Measurements from ENCODE around the gene CHCHD10. TPM values are rescaled to one million over a fixed set of nuclear protein-coding genes. Genes with fewer than 3 reads are reported as not detected.
"Not testable (repeated sequence)": the region's sequence is repeated elsewhere in the genome, so short reads cannot be mapped to it uniquely, and the experiment has no call there.

CHCHD10 gene
- total RNA-seq, 2 donors from 2014 or later: 19.4 TPM; not detected in 1

GRCh38 chr22:23743303-23743705, 24.5 kb downstream of the CHCHD10 start:
- Histone ChIP-seq H3K27me3 (replicated peaks; ENCODE audit: insufficient read depth) (no peaks in the 10 kb centered on the region), H3K4me3 (no peak overlapping the region), H3K9me3 (no peaks in the 10 kb centered on the region), H3K4me1 (ENCODE audit: control insufficient read depth in 1 of 2, low read depth in 2 of 2) (peaks cover 0 to 21% of the 10 kb centered on the region in 2 donors), H3K27ac (peak overlapping the region; percentile 24 to 37), H3K36me3 (peaks cover 16% of the 10 kb centered on the region)
- TF ChIP-seq CTCF (IDR thresholded peaks at IDR 0.05): no peak
- ATAC-seq (ENCODE audit: insufficient number of reproducible peaks, low FRiP score, low read depth): no peak
- DNase-seq (ENCODE audit: low spot score): no peak

GRCh38 chr22:23742505-23743264, 25.1 kb downstream of the CHCHD10 start:
- no peak for TF ChIP-seq CTCF (IDR thresholded peaks at IDR 0.05)
- H3K4me3 ChIP-seq: no peak overlapping the region
- H3K27ac ChIP-seq: peak overlapping the region; percentile 24 to 37
- H3K27me3 ChIP-seq (replicated peaks; ENCODE audit: insufficient read depth): no peaks in the 10 kb centered on the region
- no peak for DNase-seq (ENCODE audit: low spot score)
- H3K36me3 ChIP-seq: peaks cover 16% of the 10 kb centered on the region
- H3K4me1 ChIP-seq (ENCODE audit: control insufficient read depth in 1 of 2, low read depth in 2 of 2): peaks cover 0 to 21% of the 10 kb centered on the region in 2 donors
- ATAC-seq (ENCODE audit: insufficient number of reproducible peaks, low FRiP score, low read depth): no peak
- no peaks in the 10 kb centered on the region for H3K9me3 ChIP-seq

GRCh38 chr22:23737696-23738095, 30.1 kb downstream of the CHCHD10 start:
- Histone ChIP-seq H3K4me3 (no peak overlapping the region), H3K27ac (no peak overlapping the region)

GRCh38 chr22:23728108-23728507, 39.7 kb downstream of the CHCHD10 start:
- H3K36me3 ChIP-seq; H3K27ac ChIP-seq; H3K9me3 ChIP-seq; H3K4me3 ChIP-seq; ATAC-seq (ENCODE audit: insufficient number of reproducible peaks, low FRiP score, low read depth); H3K27me3 ChIP-seq (replicated peaks; ENCODE audit: insufficient read depth); DNase-seq (ENCODE audit: low spot score); H3K4me1 ChIP-seq (ENCODE audit: control insufficient read depth in 1 of 2, low read depth in 2 of 2): not testable (repeated sequence)

More at GRCh38 chr22:23737696-23738095, 30.1 kb downstream of the CHCHD10 start:
- DNase-seq (ENCODE audit: low spot score) (no peak), ATAC-seq (ENCODE audit: insufficient number of reproducible peaks, low FRiP score, low read depth) (no peak)
- Histone ChIP-seq H3K9me3 (no peaks in the 10 kb centered on the region), H3K4me1 (ENCODE audit: control insufficient read depth in 1 of 2, low read depth in 2 of 2) (peaks cover 0 to 7% of the 10 kb centered on the region in 2 donors), H3K36me3 (no peaks in the 10 kb centered on the region), H3K27me3 (replicated peaks; ENCODE audit: insufficient read depth) (no peaks in the 10 kb centered on the region)
- TF ChIP-seq CTCF (IDR thresholded peaks at IDR 0.05): no peak

- H3K27ac ChIP-seq: no peak overlapping the region
- H3K4me1 ChIP-seq (ENCODE audit: control insufficient read depth in 1 of 2, low read depth in 2 of 2): no peaks in the 10 kb centered on the region
- ATAC-seq (ENCODE audit: insufficient number of reproducible peaks, low FRiP score, low read depth): no peak
- H3K27me3 ChIP-seq (replicated peaks; ENCODE audit: insufficient read depth): no peaks in the 10 kb centered on the region
- H3K36me3 ChIP-seq: no peaks in the 10 kb centered on the region
- H3K4me3 ChIP-seq: no peak overlapping the region
- no peaks in the 10 kb centered on the region for H3K9me3 ChIP-seq
- DNase-seq (ENCODE audit: low spot score): no peak
- no peak for TF ChIP-seq CTCF (IDR thresholded peaks at IDR 0.05)
Measured at GRCh38 chr22:23722724-23723123, 45.0 kb downstream of the CHCHD10 start.

Measured in thoracic aorta (tissue), 2 donors.